HG03039 (cell line): Measurements from ENCODE around the gene PLEKHG3.
"Not testable (repeated sequence)": the region's sequence is repeated elsewhere in the genome, so short reads cannot be mapped to it uniquely, and the experiment has no call there.

Experiments used
- ATAC-seq: cut with Tn5 transposase; IDR thresholded peaks from one replicate; pipeline ENCODE4 v1.9.1; 2021; ENCODE audit warnings: mild to moderate bottlenecking, moderate library complexity; ENCODE audit not compliant: unreplicated experiment

Gene PLEKHG3

DNA sequence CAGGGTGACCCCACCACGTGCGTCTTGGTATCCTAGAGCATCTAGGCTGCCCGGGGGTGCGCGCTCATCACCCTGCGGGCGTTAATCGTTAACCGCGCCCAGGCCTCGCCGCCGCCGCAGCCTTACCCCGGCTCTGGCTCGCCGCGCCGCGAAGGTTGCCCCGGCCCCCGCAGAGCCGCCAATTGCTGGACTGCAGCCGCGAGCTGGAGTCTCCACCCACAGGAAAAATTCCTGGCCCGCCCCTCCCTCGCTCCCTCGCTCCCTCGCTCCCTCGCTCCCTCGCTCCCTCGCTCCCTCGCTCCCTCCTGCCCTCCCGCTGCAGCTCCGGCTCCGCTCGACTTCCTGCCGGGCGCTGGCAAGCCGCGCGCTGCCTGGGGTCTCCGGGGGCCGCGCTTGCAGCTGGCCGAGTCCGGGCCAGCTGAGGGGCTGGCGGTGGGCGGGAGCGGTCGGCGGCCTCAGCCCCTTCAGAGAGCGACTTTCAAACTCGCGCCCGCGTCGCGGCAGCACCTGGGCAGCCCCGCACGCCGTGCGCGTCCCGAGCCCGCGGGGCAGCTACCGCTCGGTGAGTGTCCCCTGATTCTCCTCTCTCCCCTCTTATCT lies at the start of gene PLEKHG3:
TSS of gene PLEKHG3 (plus strand) at position 282 of the 600 bp plus-strand sequence. CDS start 23,208 bp downstream, outside the sequence.
- ATAC-seq = no peak

DNA sequence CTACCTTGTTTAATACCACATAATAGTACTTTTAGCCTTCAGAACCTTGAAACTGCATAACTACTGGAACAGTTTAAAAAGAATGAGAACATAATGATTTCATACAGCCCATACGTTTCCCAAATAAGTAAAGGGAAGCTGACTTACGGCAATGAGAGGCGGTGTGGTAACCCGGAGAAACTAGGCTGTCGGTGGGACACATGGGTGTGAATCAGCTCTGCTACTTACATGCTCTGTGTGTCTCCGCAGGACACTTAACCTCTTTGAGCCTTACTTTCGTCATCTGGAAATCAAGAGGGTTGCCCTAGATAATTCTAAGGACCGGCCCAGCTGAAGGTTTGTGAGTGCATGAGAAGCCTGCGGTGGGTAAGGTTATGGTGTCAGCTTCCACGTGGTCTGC lies 49.3 kb upstream of the PLEKHG3 start:
- no peak for ATAC-seq

DNA sequence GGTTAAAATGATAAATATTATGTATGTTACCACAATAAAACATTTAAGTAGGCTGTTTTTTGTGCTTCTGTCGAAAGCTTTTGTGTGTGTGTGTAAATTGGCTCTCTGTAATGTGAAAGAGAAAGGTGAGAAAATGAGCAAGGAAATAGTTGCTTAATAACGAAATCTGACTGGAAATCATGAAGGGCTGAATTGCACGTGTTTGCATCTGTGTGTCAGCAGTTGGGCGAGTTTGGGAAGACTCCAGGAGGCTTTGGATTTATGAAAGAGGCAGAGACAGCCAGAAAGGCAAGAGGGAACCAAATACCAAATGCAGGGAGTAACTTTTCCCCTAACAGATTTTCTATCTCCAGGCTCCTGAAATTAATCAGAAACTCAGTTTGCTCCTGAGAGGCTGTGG lies 47.2 kb upstream of the PLEKHG3 start:
- no peak for ATAC-seq

DNA sequence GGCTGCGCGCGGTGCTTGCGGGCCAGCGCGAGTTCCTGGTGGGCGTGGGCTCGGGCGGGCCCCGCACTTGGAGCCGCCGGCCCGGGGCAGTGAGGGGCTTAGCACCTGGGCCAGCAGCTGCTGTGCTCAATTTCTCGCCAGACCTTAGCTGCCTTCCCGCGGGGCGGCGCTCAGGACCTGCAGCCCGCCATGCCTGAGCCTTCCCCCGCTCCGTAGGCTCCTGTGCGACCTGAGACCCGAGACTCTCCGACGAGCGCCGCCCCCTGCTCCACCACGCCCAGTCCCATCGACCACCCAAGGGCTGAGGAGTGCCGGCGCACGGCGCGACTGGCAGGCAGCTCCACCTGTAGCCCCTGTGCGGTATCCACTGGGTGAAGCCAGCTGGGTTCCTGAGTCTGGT lies 46.0 kb upstream of the PLEKHG3 start:
- ATAC-seq = no peak

DNA sequence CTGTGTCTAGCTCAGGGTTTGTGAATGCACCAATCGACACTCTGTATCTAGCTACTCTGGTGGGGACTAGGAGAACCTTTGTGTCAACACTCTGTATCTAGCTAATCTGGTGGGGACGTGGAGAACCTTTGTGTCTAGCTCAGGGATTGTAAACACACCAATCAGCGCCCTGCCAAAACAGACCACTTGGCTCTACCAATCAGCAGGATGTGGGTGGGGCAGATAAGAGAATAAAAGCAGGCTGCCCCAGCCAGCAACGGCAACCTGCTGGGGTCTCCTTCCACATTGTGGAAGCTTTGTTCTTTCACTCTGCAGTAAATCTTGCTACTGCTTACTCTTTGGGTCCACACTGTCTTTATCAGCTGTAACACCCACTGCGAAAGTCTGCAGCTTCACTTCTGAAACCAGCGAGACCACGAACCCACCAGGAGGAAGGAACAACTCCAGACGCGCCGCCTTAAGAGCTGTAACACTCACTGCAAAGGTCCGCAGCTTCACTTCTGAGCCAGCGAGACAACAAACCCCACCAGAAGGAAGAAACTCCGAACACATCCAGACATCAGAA lies 45.4 kb upstream of the PLEKHG3 start:
- ATAC-seq = not testable (repeated sequence)

DNA sequence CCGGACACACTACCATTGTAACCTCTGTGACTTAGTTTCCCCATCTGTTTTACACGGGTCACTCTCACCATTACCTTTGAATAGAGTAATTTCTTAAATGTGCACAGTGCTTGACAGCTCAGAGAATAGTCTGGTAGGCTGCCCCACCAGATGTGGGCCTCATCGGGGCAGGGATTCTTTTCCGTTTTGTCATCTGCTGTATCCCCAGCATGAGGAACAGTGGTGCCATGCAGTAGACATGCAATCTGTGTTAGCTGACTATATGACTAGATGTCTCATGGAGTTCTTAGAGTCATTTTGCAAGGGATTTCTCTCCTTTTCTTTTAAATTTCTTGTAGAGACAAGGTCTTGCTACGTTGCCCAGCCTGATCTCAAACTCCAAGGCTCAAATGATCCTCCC lies 44.9 kb upstream of the PLEKHG3 start:
- no peak for ATAC-seq

DNA sequence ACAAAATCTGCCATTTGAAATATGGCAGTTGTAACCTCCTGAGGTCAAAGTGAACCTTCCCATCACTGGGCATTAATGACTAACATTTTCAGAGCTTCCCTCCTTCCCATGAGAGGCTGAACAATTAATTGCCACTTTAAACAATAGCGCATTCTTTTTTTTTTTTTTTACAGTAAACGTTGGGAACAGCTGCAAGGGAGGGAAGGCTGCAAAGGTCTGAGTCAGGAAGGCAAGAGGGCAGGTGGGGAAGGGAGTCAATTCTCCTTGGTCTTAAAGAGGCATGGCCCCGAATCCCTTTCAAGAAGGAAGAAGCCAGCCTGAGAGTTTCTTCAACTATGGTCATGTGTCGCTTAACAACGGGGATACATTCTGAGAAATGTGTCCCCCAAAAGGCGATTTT lies 41.0 kb upstream of the PLEKHG3 start:
- no peak for ATAC-seq

DNA sequence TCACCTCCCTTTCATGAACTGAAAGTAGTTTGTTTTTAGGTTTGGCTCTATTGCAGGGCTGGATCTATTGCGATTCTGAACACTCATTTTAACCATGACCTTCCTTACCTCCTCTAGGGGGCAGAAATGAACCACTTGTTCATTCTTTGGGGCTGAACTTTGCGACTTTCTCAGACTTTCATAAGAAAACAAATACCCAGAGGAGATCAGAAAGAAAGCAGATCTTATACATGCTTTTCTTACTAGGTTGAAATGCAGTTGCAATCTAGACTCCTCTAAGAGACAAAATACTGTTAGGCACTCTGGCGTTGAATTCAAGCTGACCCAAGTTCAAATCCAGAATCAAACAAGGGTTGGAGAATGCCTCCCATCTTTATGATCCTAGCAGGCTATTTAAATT lies 32.6 kb upstream of the PLEKHG3 start:
- ATAC-seq = no peak

DNA sequence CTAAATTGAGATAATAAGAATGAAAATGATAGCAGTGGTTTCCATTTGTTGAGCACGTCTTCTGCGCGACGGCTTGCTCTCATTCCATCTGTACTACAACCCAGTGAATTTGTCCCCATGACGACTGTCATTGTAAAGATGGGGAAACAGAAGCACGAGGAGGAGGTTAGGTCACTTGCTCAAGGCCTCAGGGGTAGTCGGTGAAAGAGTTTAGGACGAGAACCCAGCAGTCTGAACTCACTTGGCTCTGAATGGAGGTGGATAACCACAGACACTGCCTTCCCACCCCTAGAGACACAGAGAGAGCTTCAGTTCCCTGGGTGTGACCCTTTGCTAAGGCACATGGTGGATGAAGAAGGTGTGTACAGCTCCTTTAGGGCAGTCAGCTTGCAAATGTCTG lies 30.9 kb upstream of the PLEKHG3 start:
- no peak for ATAC-seq

- ATAC-seq = no peak
Observed at GRCh38 chr14:64673748-64674147, 30.5 kb upstream of the PLEKHG3 start.

DNA sequence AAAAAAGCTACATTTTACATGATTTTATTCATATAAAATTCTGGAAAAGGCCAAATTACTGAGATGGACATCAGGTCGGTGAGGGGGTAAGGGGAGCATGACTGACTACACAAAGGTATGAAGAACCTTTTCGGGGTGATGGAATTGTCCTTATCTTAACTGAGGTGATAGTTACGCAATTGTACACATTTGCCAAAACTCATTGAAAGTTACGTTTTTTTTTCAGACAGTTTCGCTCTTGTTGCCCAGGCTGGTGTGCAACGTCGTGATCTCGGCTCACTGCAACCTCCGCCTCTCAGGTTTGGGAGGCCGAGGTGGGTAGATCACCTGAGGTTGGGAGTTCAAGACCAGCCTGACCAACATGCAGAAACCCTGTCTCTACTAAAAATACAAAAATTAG lies 29.4 kb upstream of the PLEKHG3 start:
- no peak for ATAC-seq

GRCh38 chr14:64675312-64675711 lies 28.9 kb upstream of the PLEKHG3 start:
- ATAC-seq = no peak

DNA sequence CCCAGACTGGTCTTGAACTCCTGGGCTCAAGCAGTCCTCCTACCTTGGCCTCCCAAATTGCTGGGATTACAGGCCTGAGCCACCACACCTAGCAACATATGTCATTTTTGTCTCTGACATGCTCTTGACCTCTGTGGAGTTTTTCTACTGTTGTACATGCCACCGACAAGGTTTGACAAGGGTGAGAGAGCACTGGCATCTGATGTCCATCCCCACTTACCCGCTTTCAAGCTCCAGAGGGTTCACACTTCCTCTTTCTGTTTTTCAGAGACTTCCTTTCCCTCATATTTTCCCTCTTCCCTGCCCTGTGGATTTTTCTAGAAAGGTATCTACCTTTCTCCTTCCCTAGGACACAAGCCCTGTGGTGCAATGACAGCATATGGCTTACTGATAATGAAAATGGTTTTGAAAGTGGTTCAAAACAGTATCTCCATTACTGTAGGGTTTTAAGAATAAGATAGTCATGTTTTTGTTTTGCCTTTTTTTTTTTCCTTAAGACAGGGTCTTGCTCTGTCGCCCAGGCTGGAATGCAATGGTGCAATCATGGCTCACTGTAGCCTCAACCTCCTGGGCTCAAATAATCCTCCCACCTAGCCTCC lies 27.7 kb upstream of the PLEKHG3 start:
- ATAC-seq = no peak

DNA sequence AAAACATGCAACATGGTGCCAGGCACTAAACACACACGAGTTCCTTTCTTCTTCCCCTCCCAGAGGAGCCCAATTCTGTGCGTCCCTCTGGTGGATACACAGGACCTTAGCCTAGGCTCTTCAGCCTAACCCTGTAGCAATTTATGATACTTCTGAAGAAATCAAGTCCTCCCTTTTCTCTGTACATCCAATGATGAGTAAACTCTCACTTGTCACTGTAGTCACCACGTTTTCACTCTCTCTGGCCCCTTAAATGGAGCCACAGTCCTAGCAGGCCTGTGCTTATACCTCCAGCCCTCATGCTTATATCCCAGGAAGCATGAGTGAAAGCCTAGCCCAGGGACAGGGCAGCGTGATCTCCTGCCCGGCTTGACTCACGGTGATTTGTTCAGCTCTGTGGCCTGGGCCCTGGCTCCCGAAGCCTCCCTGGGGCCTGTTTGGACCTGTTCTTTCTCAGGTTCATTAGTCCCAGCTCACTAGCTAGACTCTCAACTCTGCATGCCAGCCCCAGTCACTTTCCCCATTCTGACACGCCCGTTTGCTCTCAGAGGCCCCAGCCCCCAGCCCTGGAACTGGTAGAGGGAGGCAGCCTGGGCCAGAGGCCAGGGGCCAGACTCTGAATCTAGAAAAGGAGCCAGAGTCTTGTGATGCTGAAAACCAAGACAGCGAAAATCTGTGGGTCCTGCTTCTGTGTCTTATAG lies 24.1 kb upstream of the PLEKHG3 start:
- ATAC-seq = no peak

DNA sequence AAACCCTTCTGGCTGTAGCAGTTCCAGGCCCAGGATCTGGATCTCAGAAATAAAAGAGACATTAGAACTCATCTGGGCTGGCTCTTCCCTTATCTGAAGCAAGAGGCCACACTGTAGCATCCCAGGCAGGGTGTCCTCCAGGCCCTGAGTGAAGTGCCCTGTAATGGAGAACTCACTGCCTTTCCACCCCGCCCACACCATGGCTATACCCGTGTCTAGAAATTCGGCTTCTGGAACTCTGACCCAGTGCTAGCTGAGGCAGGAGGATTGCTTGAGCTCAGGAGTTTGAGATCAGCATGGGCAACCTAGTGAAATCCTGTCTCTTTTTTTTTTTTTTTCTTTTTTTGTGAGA lies 23.5 kb upstream of the PLEKHG3 start:
- ATAC-seq = no peak

DNA sequence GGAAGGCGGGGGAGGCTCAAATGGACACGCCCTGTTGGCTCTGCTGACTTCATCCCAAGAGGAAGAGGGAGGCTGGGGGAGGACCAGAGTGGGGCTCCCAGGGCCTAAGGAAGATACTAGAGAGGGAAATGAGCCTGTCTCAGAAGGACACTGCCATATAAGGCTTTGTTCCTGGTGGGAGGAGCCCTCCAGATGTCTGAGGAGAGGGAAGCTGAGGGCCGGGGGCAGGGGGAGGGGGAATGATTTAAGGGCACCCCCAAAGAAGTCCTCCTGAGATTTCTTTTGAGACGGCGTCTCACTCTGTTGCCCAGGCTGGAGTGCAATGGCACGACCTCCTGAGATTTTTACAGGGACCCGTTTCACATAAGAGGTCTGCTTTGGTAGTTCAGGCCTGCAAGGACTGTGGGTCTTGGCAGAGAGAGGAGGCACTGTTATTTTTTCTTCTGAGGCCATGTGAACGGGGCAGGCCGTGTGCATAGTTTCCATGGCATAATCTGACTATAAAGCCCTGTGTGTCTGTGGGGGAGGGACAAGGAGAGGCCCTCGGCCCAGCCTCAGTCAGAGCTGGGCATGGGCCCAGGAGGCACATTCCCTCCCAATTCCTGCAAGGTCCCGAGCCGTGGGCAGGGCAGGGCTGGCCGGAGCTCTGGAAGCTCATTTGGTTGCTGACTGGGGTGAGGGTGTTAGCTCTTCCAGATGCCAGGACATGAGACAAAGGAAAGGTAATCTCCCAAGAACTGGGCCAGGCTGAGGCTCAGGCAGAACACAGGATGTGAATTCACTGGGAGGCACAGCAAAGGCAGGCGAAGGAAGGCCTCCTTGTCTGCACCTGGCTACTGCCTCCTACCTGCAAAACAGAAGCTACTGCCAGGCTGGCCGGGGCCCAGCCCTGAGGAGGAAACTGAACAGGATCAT lies 22.2 kb upstream of the PLEKHG3 start:
- no peak for ATAC-seq

- no peak for ATAC-seq
Observed at GRCh38 chr14:64682843-64683242, 21.4 kb upstream of the PLEKHG3 start.

DNA sequence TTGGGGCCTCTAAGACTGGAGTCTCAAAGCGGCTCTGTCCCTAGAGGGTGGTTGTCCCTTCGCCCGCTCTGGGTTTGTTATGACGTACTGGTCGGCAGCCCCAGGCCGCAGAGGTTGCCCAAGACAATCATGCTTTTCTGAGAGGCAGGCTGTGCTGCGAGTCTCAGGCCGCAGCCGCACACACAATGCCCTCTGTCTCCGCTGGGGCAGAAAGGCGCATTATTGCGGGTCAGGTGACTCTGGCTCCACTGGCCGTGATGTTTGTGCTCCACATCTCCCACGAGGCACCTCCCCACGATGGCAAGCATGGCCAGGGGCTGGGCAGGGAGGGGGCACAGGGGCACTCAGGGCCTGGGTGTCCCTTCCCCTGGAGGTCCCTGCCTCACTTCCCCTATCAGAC lies 21.0 kb upstream of the PLEKHG3 start:
- no peak for ATAC-seq

GRCh38 chr14:64684091-64684490 lies 20.1 kb upstream of the PLEKHG3 start:
- ATAC-seq = no peak

DNA sequence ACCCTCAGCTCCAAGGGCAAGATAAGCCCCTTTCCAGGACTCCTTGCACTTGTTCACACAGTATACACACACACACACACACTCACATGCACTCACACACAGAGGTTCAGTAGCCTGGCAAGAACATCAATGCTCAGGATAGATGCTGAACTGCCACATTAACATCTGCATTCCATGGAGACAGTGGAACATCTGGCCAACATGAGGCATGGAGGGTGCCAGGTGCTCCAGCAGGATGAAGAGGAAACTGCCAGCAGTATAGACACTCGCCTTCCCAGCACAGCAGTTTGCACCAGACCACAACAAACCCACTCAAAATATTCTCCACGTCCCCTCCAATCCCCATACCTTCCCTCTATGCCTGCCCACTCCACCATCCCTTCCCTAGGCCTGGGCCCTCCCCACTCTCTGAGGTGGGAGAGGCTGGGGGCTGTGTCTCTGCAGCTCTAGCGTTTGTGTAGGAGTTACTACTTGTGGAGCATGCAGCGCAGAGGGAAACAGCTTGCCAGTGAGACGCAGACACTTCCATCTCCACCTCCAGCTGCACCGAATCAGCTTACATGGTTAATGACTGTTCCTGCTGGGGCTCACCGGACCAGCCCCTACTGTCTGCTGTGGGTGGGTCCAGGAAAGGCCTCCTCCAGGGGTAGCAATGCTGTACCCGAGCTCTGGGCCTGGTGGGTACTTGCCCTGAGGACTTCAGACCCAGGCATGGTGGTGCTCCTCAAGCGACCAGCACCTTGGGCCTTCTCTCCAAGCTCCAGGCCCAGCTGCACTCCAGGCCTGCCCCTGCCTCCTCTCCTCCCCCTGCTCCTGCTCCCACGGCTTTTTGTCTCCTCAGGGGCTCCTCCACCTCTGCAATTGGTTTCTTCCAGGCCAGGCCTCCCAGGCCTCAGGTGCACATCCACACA lies 18.6 kb upstream of the PLEKHG3 start:
- no peak for ATAC-seq
